ENCODE measurements around the gene C6orf47.
A peak's percentile ranks its signal among the peaks of the same experiment; 100 is the strongest.

C6orf47 gene

GRCh38 chr6:31627690-31628287 is 32.8 kb downstream of the C6orf47 start:
- no peak for DNase-seq (ENCODE audit: low read depth)
- no peak overlapping the region for H3K4me3 ChIP-seq (replicated peaks; ENCODE audit: low read depth, low read length)
- TF ChIP-seq, protein P1, sequence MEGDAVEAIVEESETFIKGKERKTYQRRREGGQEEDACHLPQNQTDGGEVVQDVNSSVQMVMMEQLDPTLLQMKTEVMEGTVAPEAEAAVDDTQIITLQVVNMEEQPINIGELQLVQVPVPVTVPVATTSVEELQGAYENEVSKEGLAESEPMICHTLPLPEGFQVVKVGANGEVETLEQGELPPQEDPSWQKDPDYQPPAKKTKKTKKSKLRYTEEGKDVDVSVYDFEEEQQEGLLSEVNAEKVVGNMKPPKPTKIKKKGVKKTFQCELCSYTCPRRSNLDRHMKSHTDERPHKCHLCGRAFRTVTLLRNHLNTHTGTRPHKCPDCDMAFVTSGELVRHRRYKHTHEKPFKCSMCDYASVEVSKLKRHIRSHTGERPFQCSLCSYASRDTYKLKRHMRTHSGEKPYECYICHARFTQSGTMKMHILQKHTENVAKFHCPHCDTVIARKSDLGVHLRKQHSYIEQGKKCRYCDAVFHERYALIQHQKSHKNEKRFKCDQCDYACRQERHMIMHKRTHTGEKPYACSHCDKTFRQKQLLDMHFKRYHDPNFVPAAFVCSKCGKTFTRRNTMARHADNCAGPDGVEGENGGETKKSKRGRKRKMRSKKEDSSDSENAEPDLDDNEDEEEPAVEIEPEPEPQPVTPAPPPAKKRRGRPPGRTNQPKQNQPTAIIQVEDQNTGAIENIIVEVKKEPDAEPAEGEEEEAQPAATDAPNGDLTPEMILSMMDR (IDR thresholded peaks at IDR 0.05; ENCODE audit: low read length, missing control alignments): no peak

GRCh38 chr6:31626952-31627351 is 33.6 kb downstream of the C6orf47 start:
- H3K4me3 ChIP-seq (replicated peaks; ENCODE audit: low read depth, low read length): no peak overlapping the region
- DNase-seq (ENCODE audit: low read depth): no peak
- TF ChIP-seq, protein P1 (IDR thresholded peaks at IDR 0.05; ENCODE audit: low read length, missing control alignments): no peak

DNA sequence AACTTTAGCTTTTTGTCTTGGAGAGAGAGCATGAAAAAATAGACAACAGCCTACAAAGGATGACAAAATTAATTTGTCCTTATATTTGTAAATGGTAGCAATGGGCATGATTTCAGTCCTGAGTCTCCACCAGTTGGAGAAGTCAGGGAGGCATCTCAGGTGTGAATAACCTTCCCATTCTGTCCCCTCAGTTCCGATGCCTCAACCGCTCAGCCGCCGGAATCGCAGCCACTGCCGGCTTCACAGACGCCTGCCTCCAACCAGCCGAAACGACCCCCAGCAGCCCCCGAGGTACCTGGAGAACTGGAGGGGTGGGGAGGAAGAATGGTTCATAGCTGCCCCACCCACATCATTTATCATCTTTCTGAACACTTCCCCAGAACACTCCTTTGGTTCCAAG is 36.5 kb downstream of the C6orf47 start:
- TF ChIP-seq, protein P1 (IDR thresholded peaks at IDR 0.05; ENCODE audit: low read length, missing control alignments): no peak
- H3K4me3 ChIP-seq (replicated peaks; ENCODE audit: low read depth, low read length): no peak overlapping the region
- no peak for DNase-seq (ENCODE audit: low read depth)

DNA sequence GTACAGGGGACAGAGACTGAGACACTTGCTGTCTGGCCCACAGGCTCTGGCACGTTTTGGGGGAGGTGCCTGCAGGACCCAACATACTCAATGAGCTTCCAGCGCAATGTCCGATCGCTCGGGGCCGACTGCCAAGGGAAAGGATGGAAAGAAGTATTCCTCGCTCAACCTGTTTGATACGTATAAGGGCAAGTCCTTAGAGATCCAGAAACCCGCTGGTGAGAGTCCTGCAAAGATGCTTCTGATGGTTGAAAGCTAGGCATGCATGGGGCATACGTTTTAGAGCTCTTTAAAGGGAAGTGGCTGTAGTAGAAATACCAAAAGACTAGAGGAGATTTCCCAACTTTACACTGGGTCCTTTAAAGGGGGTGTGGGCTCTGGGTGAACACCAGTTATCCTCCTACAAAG is 37.9 kb downstream of the C6orf47 start:
- TF ChIP-seq, protein P1 (IDR thresholded peaks at IDR 0.05; ENCODE audit: low read length, missing control alignments): no peak
- DNase-seq (ENCODE audit: low read depth): no peak
- peak overlapping the region; percentile 0 for H3K4me3 ChIP-seq (replicated peaks; ENCODE audit: low read depth, low read length)

DNA sequence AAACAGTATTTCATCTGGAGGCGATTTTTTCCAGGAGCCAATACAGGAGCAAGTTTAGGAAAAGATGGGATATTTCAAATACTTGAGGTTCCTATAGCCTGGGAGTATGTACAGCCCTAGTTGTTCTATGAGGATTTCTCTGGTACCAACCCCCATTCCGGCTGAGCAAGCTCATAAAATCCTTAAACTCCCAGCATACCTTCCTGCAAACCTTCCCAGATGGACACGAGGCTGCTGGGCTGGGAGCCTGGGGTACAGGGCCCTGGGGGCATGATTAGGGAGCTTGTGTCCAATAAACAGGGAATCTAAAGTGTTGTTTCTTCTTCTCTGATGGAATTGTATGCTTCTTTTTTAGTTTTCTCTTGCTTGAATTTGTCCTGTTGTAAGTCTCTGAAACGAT is 38.6 kb downstream of the C6orf47 start:
- H3K4me3 ChIP-seq (replicated peaks; ENCODE audit: low read depth, low read length): peak overlapping the region; percentile 92
- DNase-seq (ENCODE audit: low read depth): no peak
- TF ChIP-seq, protein P1 (IDR thresholded peaks at IDR 0.05; ENCODE audit: low read length, missing control alignments): no peak

- peak overlapping the region; percentile 92 for H3K4me3 ChIP-seq (replicated peaks; ENCODE audit: low read depth, low read length)
- no peak for DNase-seq (ENCODE audit: low read depth)
- TF ChIP-seq, protein P1 (IDR thresholded peaks at IDR 0.05; ENCODE audit: low read length, missing control alignments): no peak
Observed at GRCh38 chr6:31621320-31621939, 39.1 kb downstream of the C6orf47 start.

Measured in fibroblast of pulmonary artery (primary cell).